OCI-LY3 (cell line): Measurements from ENCODE around the gene CLIC1.

Source experiments
- CTCF ChIP-seq: fragments of 200-600, 300-600 bp; sonication (generic); IDR thresholded peaks from 2 replicates; pipeline ENCODE4 v1.5.1; 2014; ENCODE audit warnings: antibody characterized with exemption, low read length, low read depth
- EZH2phosphoT487 ChIP-seq: fragments of 200-600 bp; shearing (Covaris generic); IDR thresholded peaks from 2 replicates; pipeline ENCODE4 v1.6.1; 2018; ENCODE audit warnings: antibody characterized with exemption, mixed run types, low read depth

GRCh38 chr6:31729515-31729978 is 6.8 kb downstream of the CLIC1 start:
- TF ChIP-seq CTCF (peak; percentile 61; the same call in 1 of the 2 replicates), EZH2phosphoT487 (no peak)
